ENCODE measurements around the gene TTC21B. TPM values are rescaled to one million over a fixed set of nuclear protein-coding genes. Genes with fewer than 3 reads are reported as not detected.
"Not testable (repeated sequence)": the region's sequence is repeated elsewhere in the genome, so short reads cannot be mapped to it uniquely, and the experiment has no call there.

The TTC21B gene
- total RNA-seq, result 21.7 TPM
- long read RNA-seq, full-length matches to known transcripts, result 19 of 26 reads
- long read RNA-seq, partial matches to known transcripts, result 2 of 26 reads
- long read RNA-seq, other reads (novel, unspliced or antisense), result 5 of 26 reads

GRCh38 chr2:165953655-165954606 lies at the start of gene TTC21B:
Gene TTC21B, minus strand, starts transcription at chr2:165953776. Its CDS starts 71 bp downstream, at chr2:165953705.
- peak within 1 kb of the TSS; percentile 81 for H3K27ac ChIP-seq
- peaks cover 5% of the 10 kb centered on the region for H3K36me3 ChIP-seq
- H3K9me3 ChIP-seq, result no peaks in the 10 kb centered on the region
- H3K27me3 ChIP-seq, result no peaks in the 10 kb centered on the region
- peak; percentile 99 for ATAC-seq
- H3K4me3 ChIP-seq, result peak within 1 kb of the TSS; percentile 76
- H3K4me1 ChIP-seq, result peaks cover 19% of the 10 kb centered on the region
- DNase-seq, result peak; percentile 98
- TF ChIP-seq CTCF (IDR thresholded peaks at IDR 0.05), result peak; percentile 85
- intact Hi-C loops (cut with DNase I), result no loop called here

GRCh38 chr2:166000401-166000800 lies 46.8 kb upstream of the TTC21B start:
- Histone ChIP-seq H3K27ac (no peak overlapping the region), H3K4me1 (no peaks in the 10 kb centered on the region), H3K36me3 (no peaks in the 10 kb centered on the region), H3K9me3 (no peaks in the 10 kb centered on the region), H3K4me3 (no peak overlapping the region), H3K27me3 (no peaks in the 10 kb centered on the region)
- ATAC-seq (no peak), DNase-seq (no peak)
- intact Hi-C loops (cut with DNase I), result no loop called here
- no peak for TF ChIP-seq CTCF (IDR thresholded peaks at IDR 0.05)

GRCh38 chr2:165990846-165991245 lies 37.3 kb upstream of the TTC21B start:
- ATAC-seq (no peak), DNase-seq (no peak)
- H3K4me1 ChIP-seq, result no peaks in the 10 kb centered on the region
- no peaks in the 10 kb centered on the region for H3K9me3 ChIP-seq
- no peaks in the 10 kb centered on the region for H3K36me3 ChIP-seq
- intact Hi-C loops (cut with DNase I), result no loop called here
- no peaks in the 10 kb centered on the region for H3K27me3 ChIP-seq
- no peak overlapping the region for H3K27ac ChIP-seq
- H3K4me3 ChIP-seq, result no peak overlapping the region
- no peak for TF ChIP-seq CTCF (IDR thresholded peaks at IDR 0.05)

- DNase-seq (no peak), ATAC-seq (no peak)
- no peaks in the 10 kb centered on the region for H3K27me3 ChIP-seq
- no peaks in the 10 kb centered on the region for H3K36me3 ChIP-seq
- no peak overlapping the region for H3K4me3 ChIP-seq
- no peaks in the 10 kb centered on the region for H3K9me3 ChIP-seq
- H3K4me1 ChIP-seq, result no peaks in the 10 kb centered on the region
- TF ChIP-seq CTCF (IDR thresholded peaks at IDR 0.05), result no peak
- H3K27ac ChIP-seq, result no peak overlapping the region
- intact Hi-C loops (cut with DNase I), result no loop called here
These were observed 36.3 kb upstream of the TTC21B start for GRCh38 chr2:165989851-165990250.

GRCh38 chr2:165985120-165985519 lies 31.5 kb upstream of the TTC21B start:
- no peak overlapping the region for H3K27ac ChIP-seq
- no peaks in the 10 kb centered on the region for H3K4me1 ChIP-seq
- intact Hi-C loops (cut with DNase I), result no loop called here
- no peak overlapping the region for H3K4me3 ChIP-seq
- no peaks in the 10 kb centered on the region for H3K27me3 ChIP-seq
- no peaks in the 10 kb centered on the region for H3K36me3 ChIP-seq
- H3K9me3 ChIP-seq, result no peaks in the 10 kb centered on the region
- no peak for TF ChIP-seq CTCF (IDR thresholded peaks at IDR 0.05)
- ATAC-seq (no peak), DNase-seq (no peak)

GRCh38 chr2:165972161-165972560 lies 18.6 kb upstream of the TTC21B start:
- H3K36me3 ChIP-seq; H3K9me3 ChIP-seq; DNase-seq; H3K27me3 ChIP-seq; H3K4me1 ChIP-seq; ATAC-seq; H3K27ac ChIP-seq; H3K4me3 ChIP-seq; intact Hi-C loops (cut with DNase I): not testable (repeated sequence)
